Measurements from ENCODE around the gene TGM1.
"Not testable (repeated sequence)": the region's sequence is repeated elsewhere in the genome, so short reads cannot be mapped to it uniquely, and the experiment has no call there.

The TGM1 gene

DNA sequence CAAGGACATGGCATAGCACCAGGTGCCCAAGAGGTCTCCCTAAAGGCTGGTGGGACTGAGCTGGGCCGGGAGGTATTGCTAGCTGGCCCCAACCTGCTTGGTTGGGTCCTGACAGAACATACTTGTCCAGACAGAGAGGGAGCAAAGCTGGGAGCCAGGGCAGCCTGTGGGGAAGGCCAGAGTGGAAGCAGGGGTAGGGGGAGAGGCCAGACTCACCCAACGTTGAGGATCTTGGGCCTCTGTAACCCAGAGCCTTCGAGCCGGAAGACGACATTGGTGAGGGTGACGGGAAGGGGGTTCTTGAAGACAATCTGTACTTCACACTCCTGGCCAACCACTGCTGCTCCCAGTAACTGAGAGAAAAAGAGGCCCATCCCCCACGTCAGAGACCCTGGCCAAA, 9.0 kb downstream of the TGM1 start:
- no peak for DNase-seq

DNA sequence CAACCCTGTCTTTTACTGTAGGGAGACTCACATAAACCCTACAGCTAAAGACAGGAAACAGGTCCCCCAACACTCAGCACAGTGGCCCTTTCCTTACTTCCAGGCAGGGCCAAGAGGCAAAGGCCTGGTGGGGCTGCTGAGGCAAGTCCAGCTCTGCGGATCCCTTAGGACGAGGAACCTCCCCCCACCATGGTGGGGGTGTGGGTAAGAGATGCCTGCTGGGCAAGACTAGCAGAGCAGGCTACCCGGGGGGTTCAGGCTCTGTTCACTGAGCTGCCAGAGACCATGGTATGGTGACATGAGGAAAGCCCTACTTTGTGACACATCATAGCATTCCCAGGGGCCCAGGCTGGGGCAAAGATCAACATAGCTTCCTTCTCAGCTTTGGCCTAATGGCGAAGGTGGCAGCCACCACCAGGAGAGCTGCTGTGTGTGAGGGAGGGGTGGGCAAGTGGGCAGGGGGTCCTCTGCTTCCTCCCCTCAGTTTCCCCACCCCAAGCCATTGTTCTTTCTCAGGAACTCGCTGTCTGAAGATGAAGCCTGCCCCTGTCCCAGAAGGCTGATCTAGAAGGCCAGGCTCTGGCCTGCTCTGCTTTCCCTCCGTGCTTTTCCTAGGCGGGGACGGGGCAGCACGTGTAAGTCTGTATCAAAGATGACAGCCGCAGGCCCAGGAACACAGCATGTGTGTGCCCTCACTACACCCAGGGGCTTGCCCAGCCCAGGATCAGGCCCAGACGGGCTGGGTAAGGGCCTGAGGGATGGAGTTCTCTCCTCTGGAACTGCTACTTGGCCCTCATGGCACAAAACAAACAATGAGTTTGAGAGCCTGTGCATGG, 10.5 kb downstream of the TGM1 start:
- DNase-seq = no peak

DNA sequence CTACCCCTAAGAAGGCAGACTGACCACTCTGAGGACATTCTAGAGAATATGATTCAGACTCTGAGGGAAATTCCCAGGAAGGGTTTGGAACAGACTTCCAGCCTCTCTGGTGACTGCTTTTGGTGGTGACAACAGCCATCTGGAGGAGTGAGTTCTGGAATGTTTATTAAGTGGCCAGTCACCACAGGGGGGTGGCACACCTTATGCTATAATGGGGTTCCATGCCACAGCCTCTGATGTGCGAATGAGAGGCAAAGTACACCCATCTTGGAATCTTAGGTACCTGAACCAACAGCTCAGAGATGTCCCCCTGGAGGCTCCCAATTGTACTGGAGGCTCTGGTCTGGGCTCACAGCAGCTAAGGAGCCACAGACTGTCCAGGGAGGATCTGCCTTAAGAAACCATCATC, 11.1 kb downstream of the TGM1 start:
- DNase-seq = peak in 1 of 14 donors; percentile 11

DNA sequence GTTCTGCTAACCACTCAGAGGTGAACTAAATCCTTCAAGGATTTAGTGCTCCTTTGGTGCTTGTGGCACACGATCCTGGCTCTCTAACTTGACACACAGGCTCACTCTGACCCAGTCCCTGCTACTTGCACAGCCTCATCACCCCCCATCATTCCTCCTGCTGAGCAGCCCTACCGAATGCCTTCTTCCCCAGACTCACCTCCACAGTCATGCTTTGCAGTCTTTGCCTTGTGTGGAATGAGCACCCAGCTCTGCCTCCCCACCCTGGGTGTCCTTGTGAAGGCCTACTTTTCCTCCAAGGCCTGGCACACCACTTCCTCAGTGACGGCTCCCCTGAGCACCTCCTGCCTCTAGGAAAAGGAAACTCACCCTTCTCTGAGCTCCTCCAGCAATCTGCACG, 12.6 kb downstream of the TGM1 start:
- DNase-seq = no peak

DNA sequence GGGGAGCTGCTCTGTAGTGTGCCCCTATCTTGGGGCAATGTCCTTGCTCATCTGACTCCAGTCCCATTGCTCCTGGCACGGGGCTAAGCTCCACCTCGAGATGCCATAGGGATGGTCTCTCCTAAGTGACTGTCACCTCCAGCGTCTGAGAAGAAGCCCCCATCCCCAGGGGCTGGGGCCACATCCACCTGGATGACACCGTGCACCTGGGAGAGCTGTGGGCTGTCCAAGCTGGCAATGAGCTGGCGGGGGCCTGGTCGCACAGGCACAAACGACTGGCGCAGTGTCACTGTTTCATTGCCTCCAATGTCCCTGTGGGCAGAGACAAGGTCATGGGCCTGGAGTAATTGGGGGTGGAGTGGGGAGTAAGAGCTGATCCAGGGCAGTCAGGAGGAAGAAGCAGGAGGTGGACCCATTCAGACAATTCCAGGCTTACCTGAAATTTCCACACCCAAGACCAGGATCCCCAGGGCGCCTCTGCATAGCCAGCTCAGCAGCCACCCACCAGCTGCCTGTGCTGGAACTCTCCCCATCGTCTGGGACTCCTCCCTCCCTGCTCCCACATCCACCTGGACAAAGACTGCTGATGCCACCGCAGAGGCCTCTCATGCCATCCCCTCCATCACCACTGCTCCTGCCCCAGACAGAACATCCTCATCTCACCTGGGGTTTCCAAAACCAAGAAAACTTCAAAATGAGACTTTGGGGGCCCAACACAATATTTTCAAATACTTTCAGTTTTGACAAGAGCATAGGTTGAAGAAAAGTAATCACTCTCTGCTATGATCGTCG, 13.6 kb downstream of the TGM1 start:
- no peak for DNase-seq

DNA sequence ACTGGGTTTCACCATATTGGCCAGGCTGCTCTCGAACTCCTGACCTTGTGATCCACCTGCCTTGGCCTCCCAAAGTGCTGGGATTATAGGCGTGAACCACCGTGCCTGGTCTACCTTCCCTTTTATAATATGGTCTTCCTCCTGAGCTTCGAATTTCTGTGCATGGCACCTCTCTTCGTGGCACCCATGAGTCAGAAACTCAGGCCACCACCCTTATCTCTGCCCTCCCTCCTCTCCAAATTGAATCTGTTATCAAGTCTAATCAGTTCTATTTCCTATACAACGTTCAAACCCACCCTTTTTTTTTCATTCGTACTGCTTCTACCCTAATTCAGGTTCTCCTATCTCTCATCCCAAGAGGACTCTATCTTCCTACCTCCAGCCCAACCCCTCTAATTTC, 15.6 kb downstream of the TGM1 start:
- DNase-seq = no peak

DNA sequence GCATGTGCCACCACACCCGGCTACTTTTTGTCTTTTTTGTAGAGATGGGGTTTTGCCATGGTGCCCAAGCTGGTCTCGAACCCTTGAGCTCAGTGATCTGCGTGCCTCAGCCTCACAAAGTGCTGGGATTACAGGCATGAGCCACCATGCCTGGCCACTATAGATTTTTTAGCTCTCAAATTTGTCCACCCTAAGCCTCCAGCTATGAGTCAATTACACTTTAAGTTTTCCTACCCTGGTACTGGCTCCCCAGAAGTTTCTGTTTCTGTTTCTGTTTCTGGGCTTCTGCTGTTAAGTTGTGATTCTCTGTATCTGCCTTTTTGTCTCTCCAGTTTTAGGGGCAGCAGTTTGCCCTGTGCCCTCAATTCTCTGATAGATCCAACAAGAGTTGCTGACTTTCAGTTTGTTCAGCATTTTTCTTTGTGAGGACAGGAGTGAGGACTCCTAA, 16.2 kb downstream of the TGM1 start:
- no peak for DNase-seq

DNA sequence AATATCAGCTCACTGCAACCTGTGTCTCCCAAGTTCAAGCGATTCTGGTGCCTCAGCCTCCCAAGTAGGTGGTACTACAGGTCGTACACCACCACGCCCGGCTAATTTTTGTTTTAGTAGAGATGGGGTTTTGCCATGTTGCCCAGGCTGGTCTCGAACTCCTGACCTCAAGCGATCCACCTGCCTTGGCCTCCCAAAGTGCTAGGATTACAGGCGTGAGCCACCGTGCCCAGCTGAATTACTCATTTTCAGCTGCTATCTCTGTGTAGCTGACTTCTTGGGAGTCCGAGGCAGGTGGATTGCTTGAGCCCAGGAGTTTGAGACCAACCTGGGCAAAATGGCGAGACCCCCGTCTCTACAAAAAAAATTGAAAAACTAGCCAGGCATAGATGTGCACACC, 17.6 kb downstream of the TGM1 start:
- DNase-seq = not testable (repeated sequence)

DNA sequence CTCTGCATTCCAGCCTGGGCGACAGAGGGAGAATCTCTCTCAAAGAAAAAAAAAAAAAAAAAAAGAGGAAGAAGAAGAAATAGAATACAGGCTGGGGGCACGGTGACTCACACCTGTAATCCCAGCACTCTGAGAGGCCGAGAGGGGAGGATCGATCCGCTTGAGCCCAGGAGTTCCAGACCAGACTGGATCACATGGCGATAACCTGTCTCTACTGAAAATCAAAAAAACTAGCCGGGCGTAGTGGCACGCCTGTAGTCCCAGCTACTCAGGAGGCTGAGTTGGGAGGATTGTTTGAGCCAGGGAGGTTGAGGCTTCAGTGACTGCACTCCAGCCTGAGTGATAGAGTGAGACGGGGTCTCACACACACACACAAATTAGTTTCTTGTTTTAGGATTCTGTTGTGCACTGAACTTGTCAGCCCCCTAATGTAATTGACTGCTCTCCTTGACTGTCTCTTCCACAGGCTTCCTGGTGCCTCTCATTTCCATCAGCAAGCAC, 19.6 kb downstream of the TGM1 start:
- no peak for DNase-seq

DNA sequence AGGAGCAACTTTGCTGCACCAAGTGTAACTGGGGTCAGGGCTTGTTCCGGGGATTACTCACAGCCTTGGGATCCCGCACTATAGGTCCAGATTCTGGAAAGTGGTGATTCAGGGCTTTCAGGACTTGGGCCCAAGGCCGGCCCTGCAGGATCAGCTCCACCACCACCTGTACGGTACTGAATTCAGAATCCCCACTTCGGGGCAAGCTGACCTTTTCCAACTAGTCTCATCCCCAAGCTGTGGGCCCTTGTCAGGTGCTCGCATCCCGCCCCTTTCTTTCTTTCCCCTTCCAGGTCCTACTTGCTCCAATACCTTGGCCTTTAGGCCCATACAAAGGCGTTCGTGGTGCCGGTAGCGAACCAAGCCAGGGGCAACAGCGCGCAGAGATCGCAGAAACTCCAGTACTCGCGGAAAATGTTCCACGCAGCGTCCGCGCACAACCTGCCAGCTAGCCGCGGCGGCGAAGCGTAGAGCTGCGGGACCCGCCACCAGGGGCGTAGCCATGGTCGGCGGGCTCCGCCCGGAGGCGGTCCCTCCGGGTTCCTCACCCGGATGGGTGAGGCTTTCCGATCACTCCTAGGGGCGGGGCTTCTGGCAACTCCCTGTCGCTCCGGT, 21.0 kb downstream of the TGM1 start:
- peak in 8 of 14 donors; percentile 64 to 99 (median 98) for DNase-seq

DNA sequence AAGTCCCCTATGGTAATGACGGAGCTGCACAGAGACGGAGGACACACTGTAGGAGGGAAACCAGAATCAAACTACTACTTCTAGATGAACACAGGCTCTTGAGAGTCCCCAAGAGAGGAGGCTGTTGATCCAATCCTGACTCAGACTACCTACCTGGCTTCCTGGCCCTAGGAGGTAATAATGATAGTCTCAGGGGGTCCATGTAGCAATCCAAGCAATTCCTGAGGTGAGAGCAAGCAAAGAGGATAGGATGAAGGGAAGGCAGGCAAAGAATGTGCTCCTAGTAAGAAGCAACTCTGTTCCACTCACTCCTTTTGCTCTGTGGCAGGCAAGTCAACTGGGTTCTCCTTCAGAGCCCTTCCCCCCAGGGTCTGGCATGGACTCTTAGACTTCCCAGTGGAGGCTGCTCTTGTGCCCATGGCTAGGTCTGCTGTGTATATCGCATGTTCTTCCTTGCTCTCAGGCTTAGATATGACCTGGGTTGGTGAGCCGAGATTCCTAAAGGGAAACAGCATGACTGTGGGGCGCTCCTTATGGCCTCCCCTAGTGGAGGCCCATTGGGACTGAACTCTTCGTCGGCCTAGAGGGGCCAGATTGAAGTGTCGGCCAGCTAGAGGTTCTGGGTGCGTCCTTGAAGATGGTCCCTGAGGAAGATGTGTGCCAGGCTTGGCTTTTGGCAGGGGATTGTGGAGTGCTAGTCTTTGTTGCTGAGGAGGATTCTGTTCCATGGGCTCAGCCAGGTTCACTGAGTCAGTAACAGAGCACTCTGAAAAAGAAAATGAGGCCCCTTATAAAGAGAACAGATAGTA, 22.7 kb downstream of the TGM1 start:
- DNase-seq = no peak

DNA sequence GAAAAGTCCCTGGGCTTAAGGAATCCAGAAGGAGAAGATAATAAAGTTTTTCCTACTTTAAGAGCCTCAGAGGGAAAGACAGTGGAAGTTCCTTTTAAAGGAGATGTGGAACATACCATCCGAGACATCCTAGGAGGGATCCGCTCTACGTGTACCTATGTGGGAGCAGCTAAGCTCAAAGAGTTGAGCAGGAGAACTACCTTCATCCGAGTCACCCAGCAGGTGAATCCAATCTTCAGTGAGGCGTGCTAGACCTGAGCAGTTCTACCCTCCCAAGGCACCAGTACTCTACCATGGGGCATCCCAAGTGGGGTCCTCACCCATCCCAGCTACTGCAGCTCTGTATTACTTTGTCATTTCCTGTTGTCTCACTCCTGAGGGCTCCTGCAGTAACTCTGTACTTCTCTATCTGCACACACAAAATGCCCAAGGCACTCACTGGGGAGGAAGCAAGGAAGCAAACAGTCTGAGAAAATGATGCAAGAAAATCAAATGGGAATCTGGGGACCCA, 24.4 kb downstream of the TGM1 start:
- DNase-seq = no peak

DNA sequence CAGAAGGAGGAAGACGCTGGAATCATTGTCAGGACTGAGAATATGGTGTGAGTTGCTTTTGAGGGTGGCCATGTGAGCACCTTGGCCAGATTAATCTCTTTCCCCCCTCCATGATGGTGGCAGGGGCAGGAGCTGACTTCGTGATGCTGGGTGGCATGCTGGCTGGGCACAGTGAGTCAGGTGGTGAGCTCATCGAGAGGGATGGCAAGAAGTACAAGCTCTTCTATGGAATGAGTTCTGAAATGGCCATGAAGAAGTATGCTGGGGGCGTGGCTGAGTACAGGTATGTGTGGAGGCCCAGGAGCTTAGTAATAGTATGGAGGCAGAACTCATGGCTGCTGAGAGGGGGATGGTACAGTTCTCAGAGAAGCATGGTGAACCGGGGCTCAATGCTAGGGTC, 24.9 kb downstream of the TGM1 start:
- DNase-seq = no peak

DNA sequence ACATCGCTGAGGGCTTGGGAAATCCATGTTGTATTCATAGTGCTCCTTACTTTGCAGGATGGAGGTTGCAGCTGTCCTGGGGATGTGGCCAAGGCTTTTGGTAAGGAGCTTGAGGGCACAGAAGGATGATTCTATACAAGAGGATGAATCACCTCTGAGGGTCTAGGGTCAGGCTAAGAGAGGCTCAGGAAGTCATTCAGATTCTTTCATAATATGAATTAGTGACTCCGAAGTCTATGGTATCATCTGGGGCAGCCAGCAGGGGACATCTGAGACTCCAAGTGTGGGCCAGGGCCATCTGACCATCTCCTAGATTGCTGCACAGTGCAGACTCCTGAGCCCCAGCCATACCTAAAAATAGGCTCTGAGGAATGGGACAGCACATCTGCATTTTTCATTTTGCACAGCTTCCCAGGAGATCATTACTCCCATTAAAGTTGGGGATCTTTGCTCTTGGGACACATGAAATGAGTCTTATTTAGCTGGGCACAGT, 25.5 kb downstream of the TGM1 start:
- DNase-seq = no peak

DNA sequence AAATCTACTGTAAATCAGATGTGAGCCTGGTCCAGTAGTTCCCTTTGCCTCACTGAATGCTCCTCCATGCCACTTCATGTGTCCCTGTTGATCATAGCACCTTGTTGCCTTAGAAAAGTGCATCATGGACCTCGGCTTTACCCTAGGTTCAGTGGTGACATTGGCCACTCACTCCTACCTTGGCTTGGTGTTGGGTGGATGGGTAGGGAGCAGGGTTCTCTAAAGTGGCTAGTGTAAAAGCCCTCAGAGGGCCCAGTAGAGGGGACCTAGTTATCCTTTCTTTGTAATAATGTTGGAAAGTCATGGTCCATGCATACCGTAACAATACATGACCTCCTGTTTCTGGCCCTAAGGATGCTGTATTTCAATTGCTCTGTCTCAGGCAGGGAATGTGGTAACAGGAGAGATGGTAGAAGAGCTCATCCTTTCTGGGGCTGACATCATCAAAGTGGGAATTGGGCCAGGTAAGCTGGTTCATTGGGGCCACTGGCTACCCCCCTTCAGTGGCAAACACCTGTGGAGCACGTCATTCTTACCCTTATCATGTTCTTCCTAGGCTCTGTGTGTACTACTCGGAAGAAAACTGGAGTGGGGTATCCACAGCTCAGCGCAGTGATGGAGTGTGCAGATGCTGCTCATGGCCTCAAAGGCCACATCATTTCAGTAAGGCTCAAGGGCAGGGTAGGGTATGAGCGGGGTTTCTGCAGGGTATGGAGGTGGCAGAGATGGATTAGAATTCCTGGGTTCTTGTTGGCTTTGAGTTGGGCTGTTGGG, 26.1 kb downstream of the TGM1 start:
- no peak for DNase-seq

DNA sequence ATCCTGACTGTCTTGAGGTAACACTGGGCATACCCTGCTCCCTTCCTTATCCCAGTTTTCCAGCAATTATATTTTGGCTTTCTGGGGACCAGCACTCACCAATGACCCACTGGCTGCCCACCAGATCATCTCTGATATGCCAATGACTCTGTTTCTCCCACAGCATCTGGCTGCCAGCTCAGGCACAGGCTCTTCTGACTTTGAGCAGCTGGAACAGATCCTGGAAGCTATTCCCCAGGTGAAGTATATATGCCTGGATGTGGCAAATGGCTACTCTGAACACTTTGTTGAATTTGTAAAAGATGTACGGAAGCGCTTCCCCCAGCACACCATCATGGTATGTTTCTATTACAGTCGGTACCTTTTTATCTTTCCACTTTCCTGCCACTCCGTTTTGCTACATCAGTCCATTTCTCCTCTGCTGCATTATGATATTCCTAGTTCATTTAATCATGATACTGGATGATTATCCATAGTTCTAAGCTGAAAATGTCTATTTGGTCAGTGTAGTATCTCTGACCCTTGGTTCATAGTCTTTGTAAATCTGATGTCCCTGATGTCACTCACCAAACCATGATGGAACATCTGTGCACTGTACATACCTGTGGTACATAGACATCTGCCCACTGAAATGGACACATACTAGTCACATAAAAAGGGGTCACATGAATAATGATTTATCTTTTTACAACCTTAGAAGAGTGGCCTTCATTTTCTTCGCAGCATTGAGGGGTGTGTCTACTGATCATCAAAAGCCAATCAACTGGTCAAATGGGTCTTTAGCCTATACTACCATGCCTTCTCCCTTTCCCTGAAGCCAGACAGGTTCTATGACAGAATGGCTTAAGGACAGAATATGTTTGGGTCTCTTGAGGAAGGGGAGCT, 26.9 kb downstream of the TGM1 start:
- DNase-seq = no peak

DNA sequence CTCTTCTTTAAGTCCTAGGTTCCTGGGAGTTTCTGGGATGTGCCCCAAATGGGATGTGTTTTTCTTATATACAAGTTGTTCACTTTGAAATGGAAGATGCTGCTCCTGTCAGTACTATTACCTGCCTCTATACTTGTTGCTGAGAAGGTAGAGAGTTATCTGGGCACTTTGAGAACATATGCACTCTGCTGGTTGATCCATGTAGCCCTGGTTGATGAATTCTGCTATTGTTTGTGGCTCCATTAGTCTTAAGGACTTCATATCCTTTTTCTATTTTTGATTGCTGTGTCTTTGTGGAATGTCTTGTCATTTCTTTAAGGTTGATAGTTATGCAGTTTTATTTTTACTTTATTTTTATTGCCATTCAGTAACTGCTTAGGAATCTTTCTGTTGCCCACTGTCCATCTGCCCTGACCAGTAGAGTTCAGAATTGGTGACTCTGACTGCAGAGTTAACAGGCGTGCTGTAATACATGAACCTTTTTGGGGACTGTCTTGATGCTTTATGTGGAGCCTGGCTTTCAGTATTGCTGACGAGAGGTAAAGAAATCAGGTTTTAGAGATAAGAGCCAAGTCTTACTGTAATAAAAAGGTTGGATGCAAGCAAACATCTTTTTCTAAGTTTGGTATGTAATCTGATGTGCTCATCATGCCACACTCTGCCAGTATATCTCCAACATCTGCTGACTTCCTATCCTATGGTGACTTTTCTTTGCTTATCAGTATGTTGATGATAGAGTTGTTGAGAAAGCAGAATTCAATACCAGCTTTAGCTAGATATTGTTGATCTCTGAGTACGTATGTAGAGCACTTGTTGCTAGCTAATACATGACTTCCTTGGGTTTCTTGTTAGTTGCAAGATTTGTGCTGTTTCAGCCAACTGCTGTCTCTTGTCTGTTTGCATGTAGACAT, 28.6 kb downstream of the TGM1 start:
- DNase-seq = no peak

DNA sequence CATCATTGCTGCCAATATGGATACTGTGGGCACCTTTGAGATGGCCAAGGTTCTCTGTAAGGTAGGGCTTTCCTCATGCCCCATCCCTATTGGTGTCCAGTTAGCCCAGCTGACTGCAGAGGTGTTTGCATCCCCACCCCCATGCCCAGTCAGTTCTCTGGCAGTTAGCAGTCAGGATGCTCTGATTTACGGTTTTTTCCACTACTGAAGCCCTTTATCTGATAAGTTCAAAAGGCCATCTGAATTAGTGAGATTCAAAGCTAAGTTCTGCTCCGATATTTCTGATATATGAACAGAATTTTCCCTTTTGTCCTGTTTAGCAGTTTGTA, 29.5 kb downstream of the TGM1 start:
- no peak for DNase-seq

Measured in C1 segment of cervical spinal cord (tissue), 14 donors.